HG02623 (cell line): ENCODE results near the gene OPA1.

Source experiments
- ATAC-seq: cut with Tn5 transposase; IDR thresholded peaks from one replicate; pipeline ENCODE4 v1.9.1; 2021; ENCODE audit warnings: moderate library complexity; ENCODE audit not compliant: unreplicated experiment

The OPA1 gene

GRCh38 chr3:193641440-193641775 lies 48.4 kb downstream of the OPA1 start:
- ATAC-seq, result no peak

- no peak for ATAC-seq
Measured at GRCh38 chr3:193645806-193646205, 52.8 kb downstream of the OPA1 start.

GRCh38 chr3:193648542-193649076 lies 55.6 kb downstream of the OPA1 start:
- no peak for ATAC-seq

GRCh38 chr3:193650585-193650984 lies 57.6 kb downstream of the OPA1 start:
- ATAC-seq, result no peak

- no peak for ATAC-seq
Measured at GRCh38 chr3:193655831-193656433, 62.9 kb downstream of the OPA1 start.

GRCh38 chr3:193656445-193656844 lies 63.4 kb downstream of the OPA1 start:
- ATAC-seq, result no peak

- ATAC-seq, result no peak
Measured at GRCh38 chr3:193656878-193657282, 63.9 kb downstream of the OPA1 start.

GRCh38 chr3:193660171-193660570 lies 67.2 kb downstream of the OPA1 start:
- ATAC-seq, result no peak

- no peak for ATAC-seq
Measured at GRCh38 chr3:193660698-193661411, 67.8 kb downstream of the OPA1 start.

GRCh38 chr3:193662757-193663322 lies 69.8 kb downstream of the OPA1 start:
- no peak for ATAC-seq

GRCh38 chr3:193665370-193665989 lies 72.5 kb downstream of the OPA1 start:
- no peak for ATAC-seq

- no peak for ATAC-seq
Measured at GRCh38 chr3:193673845-193674244, 80.8 kb downstream of the OPA1 start.

- ATAC-seq, result no peak
Measured at GRCh38 chr3:193674714-193675113, 81.7 kb downstream of the OPA1 start.

GRCh38 chr3:193677734-193678133 lies 84.7 kb downstream of the OPA1 start:
- ATAC-seq, result no peak

GRCh38 chr3:193680220-193680619 lies 87.2 kb downstream of the OPA1 start:
- no peak for ATAC-seq

- ATAC-seq, result no peak
Measured at GRCh38 chr3:193681631-193682030, 88.6 kb downstream of the OPA1 start.

GRCh38 chr3:193686665-193687483 lies 93.9 kb downstream of the OPA1 start:
- no peak for ATAC-seq

- no peak for ATAC-seq
Measured at GRCh38 chr3:193688834-193689714, 96.1 kb downstream of the OPA1 start.

- ATAC-seq, result peak; percentile 47
Measured at GRCh38 chr3:193693774-193694173, 100.8 kb downstream of the OPA1 start.
